GM19397 (cell line): ENCODE data around the gene CSH2.
"Not testable (repeated sequence)": the region's sequence is repeated elsewhere in the genome, so short reads cannot be mapped to it uniquely, and the experiment has no call there.

Experiments
- ATAC-seq: cut with Tn5 transposase; IDR thresholded peaks from one replicate; pipeline ENCODE4 v1.9.1; 2021; ENCODE audit warnings: mild to moderate bottlenecking, moderate library complexity; ENCODE audit not compliant: unreplicated experiment

Gene CSH2

DNA sequence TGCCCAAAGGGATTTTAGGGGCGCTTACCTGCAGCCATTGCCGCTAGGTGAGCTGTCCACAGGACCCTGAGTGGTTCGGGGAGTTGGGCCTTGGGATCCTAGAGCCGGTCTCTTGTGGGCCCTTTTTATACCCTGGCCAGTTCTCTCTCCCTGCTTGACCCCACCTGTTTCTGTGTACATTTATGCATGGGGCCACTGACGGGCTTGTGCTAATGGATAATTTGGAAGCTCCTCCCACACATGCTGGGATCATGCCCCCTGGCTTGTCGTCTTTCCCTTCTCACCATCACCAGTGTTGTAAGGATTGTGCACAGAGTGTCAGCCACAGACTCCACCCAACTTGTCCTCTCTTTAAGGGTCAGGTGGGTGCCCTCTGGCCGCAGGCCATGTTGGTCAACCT lies at the start of gene CSH2:
Gene CSH2 (minus strand): TSS at position 101 of the 400 bp plus-strand sequence. CDS start 63 bp downstream, at position 38.
- not testable (repeated sequence) for ATAC-seq

DNA sequence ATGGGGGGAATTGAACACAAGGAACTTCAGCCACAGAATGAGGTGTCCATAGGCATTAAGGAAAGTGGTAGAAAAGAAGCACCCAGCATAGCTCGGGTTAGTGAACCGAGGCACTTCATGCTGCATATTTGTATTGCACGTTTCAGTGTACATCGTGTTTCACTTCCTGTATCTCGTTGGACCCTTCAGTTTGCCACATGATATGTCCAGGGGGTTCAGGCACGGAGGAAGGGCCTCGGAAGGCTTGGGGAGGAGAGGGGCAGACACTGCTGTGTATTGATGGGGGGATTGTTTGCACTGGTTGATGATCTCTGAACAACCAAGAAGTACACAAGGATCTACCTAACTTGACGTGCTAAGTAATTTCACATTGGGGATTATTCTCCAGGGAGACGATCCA lies 48.9 kb upstream of the CSH2 start:
- ATAC-seq = peak; percentile 51

DNA sequence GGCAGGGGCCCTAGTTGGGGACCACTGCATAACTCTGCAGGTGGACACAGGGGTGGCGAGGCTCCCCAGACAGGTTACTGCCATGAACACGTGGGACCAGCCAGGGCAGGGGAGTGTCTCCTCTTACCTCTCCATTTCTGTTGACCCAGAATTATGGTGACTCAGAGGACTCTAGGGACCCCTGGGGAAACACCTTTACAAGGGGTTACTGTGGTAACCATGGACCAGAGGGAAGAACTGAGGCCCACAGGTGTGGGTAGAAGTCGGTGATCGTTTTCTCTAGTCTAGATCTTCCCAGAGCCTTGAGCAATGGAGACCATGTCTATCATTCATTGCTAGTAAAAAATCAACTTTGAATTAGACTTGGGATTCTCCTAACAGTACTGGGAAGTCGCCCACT lies 47.3 kb upstream of the CSH2 start:
- ATAC-seq = not testable (repeated sequence)

DNA sequence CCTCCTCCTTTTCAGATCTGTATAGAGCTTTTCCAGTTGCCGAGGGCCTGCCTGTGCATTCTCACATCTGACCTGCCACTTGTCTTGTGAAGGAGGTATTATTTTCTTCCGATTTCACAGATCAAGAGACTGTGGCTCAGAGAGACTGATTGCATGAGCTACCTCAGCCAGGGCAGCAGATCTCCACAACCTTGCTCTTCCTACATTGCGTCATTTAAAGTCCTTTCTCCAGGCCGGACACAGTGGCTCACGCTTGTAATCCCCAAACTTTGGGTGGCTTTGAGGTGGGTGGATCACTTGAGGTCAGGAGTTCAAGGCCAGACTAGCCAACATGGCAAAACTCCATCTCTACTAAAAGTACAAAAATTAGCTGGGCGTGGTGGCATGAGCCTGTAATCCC lies 46.6 kb upstream of the CSH2 start:
- ATAC-seq = not testable (repeated sequence)

DNA sequence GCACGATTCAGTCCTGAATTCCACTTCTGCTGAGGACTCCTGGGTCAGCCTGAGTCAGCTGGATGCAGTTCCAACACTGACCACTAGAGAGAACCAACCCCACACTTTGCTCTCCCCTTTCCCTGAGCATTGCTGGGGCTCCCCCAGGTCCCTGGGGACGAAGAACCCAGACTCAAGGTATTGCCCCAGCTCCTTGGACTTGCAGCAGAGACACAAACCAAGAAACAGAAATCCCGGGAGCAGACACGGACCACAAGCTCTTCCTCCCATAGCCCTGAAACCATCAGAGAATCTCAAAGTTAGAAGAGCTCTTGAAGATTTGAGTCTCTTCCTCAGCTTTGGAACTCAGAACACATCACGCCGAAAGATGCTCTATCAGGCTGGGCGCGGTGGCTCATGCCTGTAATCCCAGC lies 45.8 kb upstream of the CSH2 start:
- no peak for ATAC-seq

DNA sequence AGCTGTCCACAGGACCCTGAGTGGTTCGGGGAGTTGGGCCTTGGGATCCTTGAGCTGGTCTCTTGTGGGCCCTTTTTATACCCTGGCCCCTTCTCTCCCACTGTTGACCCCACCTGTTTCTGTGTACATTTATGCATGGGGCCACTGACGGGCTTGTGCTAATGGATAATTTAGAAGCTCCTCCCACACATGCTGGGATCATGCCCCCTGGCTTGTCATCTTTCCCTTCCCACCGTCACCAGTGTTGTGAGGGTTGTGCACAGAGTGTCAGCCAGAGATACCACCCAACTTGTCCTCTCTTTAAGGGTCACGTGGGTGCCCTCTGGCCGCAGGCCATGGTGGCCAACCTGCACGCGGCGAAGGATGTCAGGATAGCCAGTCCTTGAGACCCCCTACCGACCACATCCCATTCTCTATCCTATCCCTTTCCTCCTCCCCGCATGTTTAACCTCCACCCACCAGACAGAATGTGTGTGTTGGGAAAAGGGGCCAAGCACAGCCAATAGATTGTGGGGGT lies 45.4 kb upstream of the CSH2 start, which contains the start of gene GH1:
Gene GH1 (minus strand): TSS at position 51 of the 517 bp plus-strand sequence. CDS start 63 bp downstream, outside the sequence.
- ATAC-seq = not testable (repeated sequence)

DNA sequence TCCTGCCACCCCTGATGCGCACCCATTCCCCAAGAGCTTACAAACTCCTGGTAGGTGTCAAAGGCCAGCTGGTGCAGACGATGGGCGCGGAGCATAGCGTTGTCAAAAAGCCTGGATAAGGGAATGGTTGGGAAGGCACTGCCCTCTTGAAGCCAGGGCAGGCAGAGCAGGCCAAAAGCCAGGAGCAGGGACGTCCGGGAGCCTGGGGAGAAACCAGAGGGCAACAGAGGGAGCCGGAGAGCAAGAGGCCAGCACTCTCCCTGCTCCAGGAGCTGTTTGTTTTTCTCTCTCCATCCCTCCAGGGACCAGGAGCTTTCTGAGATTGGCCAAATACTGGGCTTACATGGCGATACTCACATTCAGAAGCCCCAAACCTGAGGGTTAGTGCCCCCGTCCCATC lies 44.8 kb upstream of the CSH2 start:
- no peak for ATAC-seq

DNA sequence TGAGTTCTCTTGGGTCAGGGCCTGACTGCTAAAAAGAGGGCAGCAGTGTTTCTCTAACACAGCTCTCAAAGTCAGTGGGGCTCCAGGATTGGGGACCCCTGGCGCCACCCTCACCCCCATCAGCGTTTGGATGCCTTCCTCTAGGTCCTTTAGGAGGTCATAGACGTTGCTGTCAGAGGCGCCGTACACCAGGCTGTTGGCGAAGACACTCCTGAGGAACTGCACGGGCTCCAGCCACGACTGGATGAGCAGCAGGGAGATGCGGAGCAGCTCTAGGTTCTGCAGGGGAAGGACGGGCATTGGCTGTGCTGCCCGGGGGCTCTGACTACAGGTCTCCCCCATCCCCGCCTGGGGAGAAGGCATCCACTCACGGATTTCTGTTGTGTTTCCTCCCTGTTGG lies 44.2 kb upstream of the CSH2 start:
- ATAC-seq = no peak

DNA sequence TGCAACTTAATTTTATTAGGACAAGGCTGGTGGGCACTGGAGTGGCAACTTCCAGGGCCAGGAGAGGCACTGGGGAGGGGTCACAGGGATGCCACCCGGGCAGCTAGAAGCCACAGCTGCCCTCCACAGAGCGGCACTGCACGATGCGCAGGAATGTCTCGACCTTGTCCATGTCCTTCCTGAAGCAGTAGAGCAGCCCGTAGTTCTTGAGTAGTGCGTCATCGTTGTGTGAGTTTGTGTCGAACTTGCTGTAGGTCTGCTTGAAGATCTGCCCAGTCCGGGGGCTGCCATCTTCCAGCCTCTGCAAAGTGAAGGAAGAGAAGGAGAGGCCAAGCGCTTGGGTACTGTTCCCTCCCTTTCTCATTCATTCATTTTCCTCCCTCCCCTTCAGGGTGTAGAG lies 43.7 kb upstream of the CSH2 start:
- not testable (repeated sequence) for ATAC-seq

DNA sequence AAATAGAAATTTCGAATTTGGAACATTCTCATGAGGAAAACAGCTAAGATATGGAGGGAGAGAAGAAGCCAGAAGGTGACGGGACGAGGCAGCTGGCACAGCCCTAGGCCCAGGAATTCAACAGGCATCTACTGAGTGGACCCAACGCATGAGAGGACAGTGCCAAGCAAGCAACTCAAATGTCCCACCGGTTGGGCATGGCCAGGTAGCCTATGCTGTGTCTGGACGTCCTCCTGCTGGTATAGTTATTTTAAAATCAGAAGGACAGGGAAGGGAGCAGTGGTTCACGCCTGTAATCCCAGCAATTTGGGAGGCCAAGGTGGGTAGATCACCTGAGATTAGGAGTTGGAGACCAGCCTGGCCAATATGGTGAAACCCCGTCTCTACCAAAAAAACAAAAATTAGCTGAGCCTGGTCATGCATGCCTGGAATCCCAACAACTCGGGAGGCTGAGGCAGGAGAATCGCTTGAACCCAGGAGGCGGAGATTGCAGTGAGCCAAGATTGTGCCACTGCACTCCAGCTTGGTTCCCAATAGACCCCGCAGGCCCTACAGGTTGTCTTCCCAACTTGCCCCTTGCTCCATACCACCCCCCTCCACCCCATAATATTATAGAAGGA lies 43.2 kb upstream of the CSH2 start:
- ATAC-seq = no peak

DNA sequence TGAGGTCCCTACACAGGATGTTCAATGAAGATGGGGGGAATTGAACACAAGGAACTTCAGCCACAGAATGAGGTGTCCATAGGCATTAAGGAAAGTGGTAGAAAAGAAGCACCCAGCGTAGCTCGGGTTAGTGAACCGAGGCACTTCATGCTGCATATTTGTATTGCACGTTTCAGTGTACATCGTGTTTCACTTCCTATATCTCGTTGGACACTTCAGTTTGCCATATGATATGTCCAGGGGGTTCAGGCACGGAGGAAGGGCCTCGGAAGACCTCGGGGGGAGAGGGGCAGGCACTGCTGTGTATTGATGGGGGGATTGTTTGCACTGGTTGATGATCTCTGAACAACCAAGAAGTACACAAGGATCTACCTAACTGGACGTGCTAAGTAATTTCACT lies 42.3 kb upstream of the CSH2 start:
- not testable (repeated sequence) for ATAC-seq

DNA sequence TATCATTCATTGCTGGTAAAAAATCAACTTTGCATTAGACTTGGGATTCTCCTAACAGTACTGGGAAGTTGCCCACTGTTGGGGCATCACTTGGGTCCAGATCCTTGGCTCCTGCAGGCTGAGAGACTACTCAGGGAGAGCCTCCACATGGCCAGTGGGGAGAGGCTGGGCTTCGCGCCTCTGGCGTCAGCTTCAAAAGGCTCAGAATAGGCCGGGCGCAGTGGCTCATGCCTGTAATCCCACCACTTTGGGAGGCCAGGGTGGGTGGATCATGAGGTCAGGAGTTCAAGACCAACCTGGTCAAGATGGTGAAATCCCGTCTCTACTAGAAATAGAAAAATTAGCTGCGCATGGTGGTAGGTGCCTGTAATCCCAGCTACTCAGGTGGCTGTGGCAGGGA lies 41.0 kb upstream of the CSH2 start:
- ATAC-seq = no peak

DNA sequence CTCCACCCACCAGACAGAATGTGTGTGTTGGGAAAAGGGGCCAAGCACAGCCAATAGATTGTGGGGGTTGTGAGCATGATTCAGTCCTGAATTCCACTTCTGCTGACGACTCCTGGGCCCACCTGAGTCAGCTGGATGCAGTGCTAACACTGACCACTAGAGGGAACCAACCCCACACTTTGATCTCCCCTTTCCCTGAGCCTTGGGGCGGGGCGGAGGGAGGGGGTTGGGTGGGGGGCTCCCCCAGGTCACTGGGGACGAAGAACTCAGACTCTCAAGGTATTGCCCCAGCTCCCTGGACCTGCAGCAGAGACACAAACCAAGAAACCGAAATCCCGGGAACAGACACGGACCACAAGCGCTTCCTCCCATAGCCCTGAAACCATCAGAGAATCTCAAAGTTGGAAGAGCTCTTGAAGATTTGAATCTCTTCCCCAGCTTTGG lies 38.2 kb upstream of the CSH2 start:
- ATAC-seq = no peak

DNA sequence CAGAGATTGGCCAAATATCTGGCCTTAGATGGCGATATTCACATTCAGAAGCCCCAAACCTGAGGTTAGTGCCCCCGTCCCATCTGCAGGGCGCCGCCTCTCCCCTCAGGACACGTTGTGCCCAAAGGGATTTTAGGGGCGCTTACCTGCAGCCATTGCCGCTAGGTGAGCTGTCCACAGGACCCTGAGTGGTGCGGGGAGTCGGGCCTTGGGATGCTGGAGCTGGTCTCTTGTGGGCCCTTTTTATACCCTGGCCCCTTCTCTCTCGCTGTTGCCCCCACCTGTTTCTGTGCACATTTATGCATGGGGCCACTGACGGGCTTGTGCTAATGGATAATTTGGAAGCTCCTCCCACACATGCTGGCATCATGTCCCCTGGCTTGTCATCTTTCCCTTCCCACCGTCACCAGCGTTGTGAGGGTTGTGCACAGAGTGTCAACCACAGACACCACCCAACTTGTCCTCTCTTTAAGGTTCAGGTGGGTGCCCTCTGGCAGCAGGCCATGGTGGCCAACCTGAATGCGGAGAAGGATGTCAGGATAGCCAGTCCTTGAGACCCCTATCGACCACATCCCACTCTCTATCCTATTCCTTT lies 37.7 kb upstream of the CSH2 start, which contains the start of gene CSHL1:
Gene CSHL1 (minus strand): TSS at position 218 of the 595 bp plus-strand sequence. CDS start 62 bp downstream, at position 156.
- ATAC-seq = no peak

DNA sequence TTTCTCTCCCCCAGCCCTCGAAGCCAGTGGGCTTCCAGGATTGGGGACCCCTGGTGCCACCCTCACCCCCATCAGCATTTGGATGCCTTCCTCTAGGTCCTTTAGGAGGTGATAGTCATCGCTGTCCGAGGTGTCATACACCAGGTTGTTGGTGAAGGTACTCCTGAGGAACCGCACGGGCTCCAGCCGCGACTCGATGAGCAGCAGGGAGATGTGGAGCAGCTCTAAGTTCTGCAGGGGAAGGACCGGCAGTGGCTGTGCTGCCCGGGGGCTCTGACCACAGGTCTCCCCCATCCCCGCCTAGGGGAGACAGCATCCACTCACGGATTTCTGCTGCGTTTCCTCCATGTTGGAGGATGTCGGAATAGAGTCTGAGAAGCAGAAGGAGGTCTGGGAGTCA lies 36.6 kb upstream of the CSH2 start:
- ATAC-seq = no peak

DNA sequence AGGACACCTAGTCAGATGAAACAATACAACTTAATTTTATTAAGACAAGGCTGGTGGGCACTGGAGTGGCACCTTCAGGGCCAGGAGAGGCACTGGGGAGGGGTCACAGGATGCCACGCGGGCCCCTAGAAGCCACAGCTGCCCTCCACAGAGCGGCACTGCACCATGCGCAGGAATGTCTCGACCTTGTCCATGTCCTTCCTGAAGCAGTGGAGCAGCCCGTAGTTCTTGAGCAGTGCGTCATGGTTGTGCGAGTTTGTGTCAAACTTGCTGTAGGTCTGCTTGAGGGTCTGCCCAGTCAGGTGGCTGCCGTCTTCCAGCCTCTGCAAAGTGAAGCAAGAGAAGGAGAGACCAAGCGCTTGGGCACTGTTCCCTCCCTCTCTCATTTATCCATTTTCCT lies 36.1 kb upstream of the CSH2 start:
- ATAC-seq = not testable (repeated sequence)

DNA sequence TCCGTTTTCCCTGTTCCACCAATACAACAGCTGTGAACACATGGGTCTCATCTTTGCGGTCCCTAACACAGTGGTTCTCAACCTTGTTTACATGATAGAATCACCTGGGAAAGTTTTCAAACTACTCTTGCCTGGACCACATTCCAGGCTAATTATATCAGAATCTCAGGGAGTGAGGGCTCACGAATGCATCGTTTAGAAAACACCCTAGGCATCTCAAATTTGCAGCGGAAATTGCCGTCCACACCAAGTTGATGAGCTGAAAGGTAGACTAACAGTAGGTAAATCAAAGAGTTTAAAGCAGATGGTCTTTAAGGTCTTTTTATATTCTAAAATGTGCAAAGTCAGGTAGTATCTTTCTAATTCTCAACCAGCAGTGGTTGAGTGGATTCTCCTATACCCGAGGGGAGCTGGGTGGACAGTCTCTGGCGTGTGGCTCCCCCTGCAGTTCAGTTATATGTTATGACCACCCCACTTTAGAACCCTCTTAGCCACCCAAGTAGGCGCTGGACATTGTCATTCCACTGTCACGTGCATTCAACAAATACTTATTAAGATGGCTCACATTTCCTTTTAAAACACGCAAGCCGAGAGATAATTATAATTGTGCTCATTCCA lies 33.8 kb upstream of the CSH2 start:
- not testable (repeated sequence) for ATAC-seq

DNA sequence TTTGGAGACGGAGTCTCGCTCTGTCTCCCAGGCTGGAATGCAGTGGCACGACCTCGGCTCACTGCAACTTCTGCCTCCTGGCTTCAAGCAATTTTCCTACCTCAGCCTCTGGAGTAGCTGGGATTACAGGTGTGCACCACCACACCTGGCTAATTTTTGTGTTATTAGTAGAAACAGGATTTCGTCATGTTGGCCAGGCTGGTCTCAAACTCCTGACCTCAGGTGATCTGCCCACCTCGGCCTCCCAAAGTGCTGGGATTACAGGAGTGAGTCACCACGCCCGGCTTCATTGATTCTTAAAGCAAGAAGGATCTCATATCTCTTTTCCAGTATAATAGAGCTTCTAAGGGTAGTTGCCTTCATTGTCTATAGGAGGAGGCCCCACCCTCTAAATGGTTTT lies 31.3 kb upstream of the CSH2 start:
- ATAC-seq = not testable (repeated sequence)

DNA sequence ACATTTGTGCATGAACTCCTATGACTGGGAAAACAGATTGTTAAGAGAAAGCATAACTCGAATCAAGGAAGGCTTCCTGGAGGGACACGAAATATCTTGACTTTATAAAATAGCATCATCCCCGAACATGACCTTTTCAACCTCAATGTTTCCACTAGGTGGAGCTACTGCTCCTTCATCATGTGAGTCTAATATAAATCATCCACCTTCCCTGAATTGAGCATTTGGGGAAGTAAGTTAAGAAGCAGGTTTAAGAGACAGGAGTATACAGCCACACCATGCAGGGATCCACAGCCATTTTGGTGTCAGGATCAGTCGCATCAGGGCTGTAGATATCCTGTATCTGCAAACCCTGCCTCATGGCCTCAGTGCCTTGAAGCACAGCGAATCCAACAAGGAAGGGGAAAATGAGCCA lies 30.3 kb upstream of the CSH2 start:
- ATAC-seq = not testable (repeated sequence)

DNA sequence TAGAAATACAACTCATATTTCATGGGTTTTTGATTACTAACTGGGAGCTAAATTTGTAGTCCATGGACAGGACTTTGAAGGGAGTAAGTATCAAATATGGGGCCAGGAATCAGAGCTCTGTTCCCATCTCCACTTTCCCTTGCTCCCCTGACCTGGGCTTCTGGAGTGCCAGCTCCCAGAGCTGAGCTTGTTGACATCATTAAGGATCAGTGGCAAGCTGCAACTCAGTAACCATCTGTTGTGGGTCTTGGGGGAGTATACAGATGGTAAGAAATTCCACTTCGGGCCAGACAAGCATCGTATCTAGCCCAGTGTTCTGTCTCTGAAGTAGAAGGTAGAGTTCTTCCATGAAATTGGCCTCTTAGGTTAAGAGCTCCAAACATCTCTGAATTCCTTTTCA lies 28.5 kb upstream of the CSH2 start:
- ATAC-seq = not testable (repeated sequence)

DNA sequence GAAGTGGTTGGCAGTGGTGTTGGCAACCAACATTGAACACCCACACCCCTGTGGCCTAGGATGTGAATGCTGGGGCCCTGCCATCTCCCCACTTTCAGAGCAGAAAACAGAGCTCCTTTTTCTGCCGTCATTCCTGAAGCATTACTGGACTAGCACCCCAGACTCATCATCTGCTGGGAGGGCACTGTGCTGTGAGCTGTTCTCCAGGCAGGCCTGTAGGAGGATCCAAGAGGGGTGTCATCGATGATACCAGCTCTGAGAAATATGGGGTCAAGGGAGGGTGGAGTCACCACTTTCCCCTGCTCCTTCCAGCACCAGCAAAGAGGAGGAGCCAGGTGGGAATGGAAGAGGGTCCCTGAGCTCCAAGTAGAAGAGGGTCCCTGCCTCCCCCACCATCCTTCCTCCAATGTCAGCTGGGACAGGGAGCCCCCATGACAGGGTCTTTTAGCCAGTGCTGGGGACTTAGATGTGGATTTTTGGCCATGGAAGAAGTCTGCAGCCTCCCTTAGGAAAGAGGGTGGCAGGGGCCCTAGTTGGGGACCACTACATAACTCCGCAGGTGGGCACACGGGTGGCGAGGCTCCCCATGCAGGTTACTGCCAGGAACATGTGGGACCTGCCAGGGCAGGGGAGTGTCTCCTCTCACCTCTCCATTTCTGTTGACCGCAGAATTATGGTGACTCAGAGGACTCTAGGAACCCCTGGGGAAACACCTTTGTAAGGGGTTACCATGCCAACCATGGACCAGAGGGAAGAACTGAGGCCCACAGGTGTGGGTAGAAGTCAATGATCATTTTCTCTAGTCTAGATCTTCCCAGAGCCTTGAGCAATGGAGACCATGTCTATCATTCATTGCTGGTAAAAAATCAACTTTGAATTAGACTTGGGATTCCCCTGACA lies 25.7 kb upstream of the CSH2 start:
- not testable (repeated sequence) for ATAC-seq
